IPS-18a (cell line): ENCODE results near the gene SH3GLB1.
"Not testable (repeated sequence)": the region's sequence is repeated elsewhere in the genome, so short reads cannot be mapped to it uniquely, and the experiment has no call there.

Experiments
- H3K27ac ChIP-seq: one replicate; pipeline ENCODE4 v1.5.1; 2013; ENCODE audit warnings: low read length
- H3K27me3 ChIP-seq: one replicate; pipeline ENCODE4 v1.6.1; 2013; ENCODE audit warnings: mild to moderate bottlenecking, low read length; ENCODE audit not compliant: control insufficient read depth, insufficient read depth
- H3K36me3 ChIP-seq: one replicate; pipeline ENCODE4 v1.6.1; 2013; ENCODE audit warnings: low read depth, low read length; ENCODE audit not compliant: control insufficient read depth
- H3K4me1 ChIP-seq: one replicate; pipeline ENCODE4 v1.6.1; 2013; ENCODE audit warnings: low read depth, low read length; ENCODE audit not compliant: control insufficient read depth
- H3K4me3 ChIP-seq: one replicate; pipeline ENCODE4 v1.5.1; 2013; ENCODE audit warnings: low read length
- H3K9ac ChIP-seq: one replicate; pipeline ENCODE4 v1.6.1; 2013; ENCODE audit warnings: mild to moderate bottlenecking, low read length, moderate library complexity
- H3K9me3 ChIP-seq: one replicate; pipeline ENCODE4 v1.6.1; 2013; ENCODE audit warnings: low read depth, low read length; ENCODE audit not compliant: control insufficient read depth

SH3GLB1 gene

DNA sequence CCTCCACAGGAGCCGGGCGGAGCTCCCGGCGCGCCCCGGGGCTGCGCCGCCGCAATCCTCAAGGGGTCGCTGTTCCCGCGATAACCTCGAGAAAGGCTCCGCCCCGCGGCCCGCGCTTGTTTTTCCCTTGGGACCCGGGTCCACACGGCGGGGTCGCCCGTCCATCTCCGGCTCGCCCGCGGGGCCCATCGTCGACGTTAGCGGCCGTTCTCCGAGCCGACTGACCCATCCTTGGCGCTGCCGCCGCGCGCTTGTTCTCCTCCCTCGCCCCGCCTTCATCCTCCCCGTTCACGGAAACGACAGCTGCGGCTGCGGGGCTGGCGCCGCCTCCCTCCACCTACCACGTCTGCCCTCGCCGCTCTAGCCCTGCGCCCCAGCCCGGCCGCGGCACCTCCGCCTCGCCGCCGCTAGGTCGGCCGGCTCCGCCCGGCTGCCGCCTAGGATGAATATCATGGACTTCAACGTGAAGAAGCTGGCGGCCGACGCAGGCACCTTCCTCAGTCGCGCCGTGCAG lies at the start of gene SH3GLB1:
Gene SH3GLB1 (plus strand): TSS at position 119 of the 514 bp plus-strand sequence. CDS start 324 bp downstream, at position 443.
- H3K27ac ChIP-seq = peak within 1 kb of the TSS; percentile 31
- H3K9ac ChIP-seq = peak within 1 kb of the TSS; percentile 51
- H3K36me3 ChIP-seq = no peaks in the 10 kb centered on the region
- no peaks in the 10 kb centered on the region for H3K27me3 ChIP-seq
- H3K9me3 ChIP-seq = no peaks in the 10 kb centered on the region
- peak within 1 kb of the TSS; percentile 76 for H3K4me3 ChIP-seq
- H3K4me1 ChIP-seq = peaks cover 22% of the 10 kb centered on the region

DNA sequence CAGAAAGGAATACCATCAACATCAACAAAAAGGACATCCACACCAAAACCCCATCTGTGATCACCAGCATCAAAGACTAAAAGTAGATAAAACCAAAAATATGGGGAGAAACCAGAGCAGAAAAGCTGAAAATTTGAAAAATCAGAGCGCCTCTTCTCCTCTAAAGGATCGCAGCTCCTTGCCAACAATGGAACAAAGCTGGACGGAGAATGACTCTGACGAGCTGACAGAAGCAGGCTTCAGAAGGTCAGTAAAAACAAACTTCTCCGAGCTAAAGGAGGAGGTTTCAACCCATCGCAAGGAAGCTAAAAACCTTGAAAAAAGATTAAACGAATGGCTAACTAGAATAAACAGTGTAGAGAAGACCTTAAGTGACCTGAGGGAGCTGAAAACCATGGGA lies 46.0 kb upstream of the SH3GLB1 start:
- H3K9me3 ChIP-seq, H3K36me3 ChIP-seq, H3K27me3 ChIP-seq, H3K4me1 ChIP-seq, H3K4me3 ChIP-seq, H3K27ac ChIP-seq, H3K9ac ChIP-seq: not testable (repeated sequence)

DNA sequence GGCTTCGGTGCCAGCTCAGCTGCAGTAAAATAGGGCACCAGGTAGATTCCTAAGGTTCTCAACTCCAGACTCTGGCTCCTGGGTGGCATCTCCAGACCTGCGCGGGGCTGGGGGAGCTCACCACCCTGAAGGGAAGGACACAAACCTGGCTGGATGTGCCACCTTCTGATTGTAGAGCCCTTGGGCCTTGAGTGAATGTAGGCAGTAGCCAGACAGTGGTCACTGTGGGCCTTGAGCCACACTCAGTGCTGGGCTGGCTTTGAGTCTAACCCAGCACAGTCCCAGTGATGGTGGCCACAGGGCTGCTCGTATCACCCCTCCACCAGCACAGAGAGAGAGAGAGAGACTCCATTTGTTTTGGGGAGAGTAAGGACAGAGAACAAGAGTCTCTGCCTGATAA lies 38.0 kb upstream of the SH3GLB1 start:
- Histone ChIP-seq H3K36me3 (no peaks in the 10 kb centered on the region), H3K27ac (no peak overlapping the region), H3K9me3 (no peaks in the 10 kb centered on the region), H3K4me1 (no peaks in the 10 kb centered on the region), H3K9ac (no peak overlapping the region), H3K27me3 (no peaks in the 10 kb centered on the region), H3K4me3 (no peak overlapping the region)

DNA sequence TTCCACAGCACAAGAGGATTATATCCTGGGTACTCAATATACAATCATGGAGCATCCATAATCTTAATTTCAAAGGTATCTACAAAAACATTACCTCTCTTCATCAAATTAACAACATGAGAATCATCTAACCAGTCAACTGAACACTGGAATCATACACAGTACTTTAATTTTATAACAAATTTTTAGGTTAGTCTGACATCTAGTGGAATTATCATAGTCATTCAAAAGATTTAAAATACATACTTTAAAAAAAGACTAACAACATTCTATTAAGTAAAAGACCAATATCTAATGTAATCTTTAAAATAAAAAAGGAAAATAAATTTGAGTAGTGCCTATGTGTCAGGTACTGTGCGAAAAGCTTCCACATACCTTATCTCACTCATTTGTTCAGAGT lies 16.8 kb upstream of the SH3GLB1 start:
- Histone ChIP-seq H3K9ac (no peak overlapping the region), H3K4me1 (peaks cover 2% of the 10 kb centered on the region), H3K9me3 (no peaks in the 10 kb centered on the region), H3K4me3 (no peak overlapping the region), H3K36me3 (no peaks in the 10 kb centered on the region), H3K27ac (no peak overlapping the region), H3K27me3 (no peaks in the 10 kb centered on the region)

DNA sequence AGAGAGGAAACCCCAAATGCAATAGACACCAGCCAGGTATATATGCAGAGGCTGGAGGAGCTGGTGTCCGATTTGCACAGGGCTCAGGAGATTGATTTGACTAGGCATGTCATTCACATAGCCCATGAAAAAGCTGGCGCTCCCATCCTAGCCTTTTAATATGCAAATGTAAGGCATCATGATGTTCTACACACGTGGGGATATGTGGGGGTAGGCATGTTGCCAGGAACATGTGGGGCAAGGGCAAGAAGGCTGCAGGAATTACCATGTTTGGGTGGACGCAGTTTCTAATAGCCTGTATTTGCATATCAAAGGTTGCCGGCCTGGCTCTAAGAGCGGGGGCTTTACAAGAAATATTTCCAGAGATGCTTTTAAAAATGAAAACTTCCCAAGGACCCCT lies 11.7 kb upstream of the SH3GLB1 start:
- Histone ChIP-seq H3K27ac (no peak overlapping the region), H3K4me1 (peaks cover 10% of the 10 kb centered on the region), H3K36me3 (no peaks in the 10 kb centered on the region), H3K9ac (no peak overlapping the region), H3K9me3 (no peaks in the 10 kb centered on the region), H3K4me3 (no peak overlapping the region), H3K27me3 (no peaks in the 10 kb centered on the region)

DNA sequence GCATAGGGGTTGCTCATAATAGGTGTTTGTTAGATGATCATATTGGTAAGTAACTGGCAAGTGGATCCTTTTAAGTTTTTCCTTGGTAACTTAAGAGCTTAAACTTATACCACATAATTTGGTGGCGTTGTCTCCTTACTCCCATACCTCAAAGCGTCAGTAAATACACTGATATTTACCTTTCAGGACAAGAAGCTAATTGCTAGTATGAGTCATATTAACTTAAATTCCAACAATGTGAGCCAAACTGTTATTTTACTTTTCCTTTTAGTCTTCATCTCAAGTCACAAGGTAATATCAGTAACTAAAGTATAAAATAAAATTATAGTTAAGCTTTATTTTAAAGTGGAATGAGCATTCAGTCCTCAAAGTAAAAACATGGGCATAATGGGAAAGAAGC lies 9.0 kb upstream of the SH3GLB1 start:
- Histone ChIP-seq H3K4me1 (peaks cover 10% of the 10 kb centered on the region), H3K4me3 (no peak overlapping the region), H3K27ac (no peak overlapping the region), H3K9ac (no peak overlapping the region), H3K36me3 (no peaks in the 10 kb centered on the region), H3K27me3 (no peaks in the 10 kb centered on the region), H3K9me3 (no peaks in the 10 kb centered on the region)

DNA sequence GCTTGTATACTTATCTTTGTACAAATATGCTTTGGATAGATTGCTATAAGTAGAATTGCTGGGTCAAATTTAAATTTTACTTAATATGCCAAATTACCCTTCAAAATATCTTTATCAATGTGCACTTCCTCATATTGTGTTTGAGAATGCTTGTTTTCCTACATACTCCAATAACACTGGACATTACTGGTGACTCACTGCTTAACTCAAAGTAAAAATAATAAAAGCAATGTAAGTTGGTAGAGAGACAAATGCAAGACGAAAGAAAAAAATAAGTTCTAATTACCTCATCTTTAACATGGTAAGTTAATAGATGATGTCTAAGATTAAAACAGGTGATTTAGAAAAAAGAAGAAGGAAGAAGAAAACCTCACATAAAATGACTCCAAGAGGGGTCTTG lies 7.9 kb upstream of the SH3GLB1 start:
- H3K27me3 ChIP-seq = no peaks in the 10 kb centered on the region
- peaks cover 10% of the 10 kb centered on the region for H3K4me1 ChIP-seq
- H3K36me3 ChIP-seq = no peaks in the 10 kb centered on the region
- H3K27ac ChIP-seq = no peak overlapping the region
- no peaks in the 10 kb centered on the region for H3K9me3 ChIP-seq
- H3K4me3 ChIP-seq = no peak overlapping the region
- no peak overlapping the region for H3K9ac ChIP-seq

DNA sequence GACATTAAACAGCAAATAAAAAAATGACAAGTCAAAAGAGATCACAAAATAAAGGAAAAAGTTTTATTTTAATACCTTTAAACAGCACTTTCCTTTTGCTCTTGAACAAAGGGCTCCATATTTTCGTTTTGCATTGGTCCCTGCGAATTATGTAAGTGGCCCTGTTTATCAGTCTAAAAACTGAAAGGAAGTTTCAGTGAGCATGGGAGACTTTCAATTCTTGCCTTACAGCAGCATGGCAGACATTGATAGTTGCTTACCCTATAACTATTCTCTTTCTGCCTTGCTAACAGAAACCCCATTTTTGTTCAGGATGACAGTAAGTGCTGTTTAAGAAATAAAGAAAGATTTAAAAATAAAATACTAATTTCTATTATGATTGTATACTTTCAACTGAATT lies 5.2 kb upstream of the SH3GLB1 start:
- H3K9ac ChIP-seq = no peak overlapping the region
- no peaks in the 10 kb centered on the region for H3K27me3 ChIP-seq
- H3K4me3 ChIP-seq = no peak overlapping the region
- H3K4me1 ChIP-seq = peaks cover 8% of the 10 kb centered on the region
- H3K9me3 ChIP-seq = no peaks in the 10 kb centered on the region
- H3K27ac ChIP-seq = no peak overlapping the region
- H3K36me3 ChIP-seq = no peaks in the 10 kb centered on the region

DNA sequence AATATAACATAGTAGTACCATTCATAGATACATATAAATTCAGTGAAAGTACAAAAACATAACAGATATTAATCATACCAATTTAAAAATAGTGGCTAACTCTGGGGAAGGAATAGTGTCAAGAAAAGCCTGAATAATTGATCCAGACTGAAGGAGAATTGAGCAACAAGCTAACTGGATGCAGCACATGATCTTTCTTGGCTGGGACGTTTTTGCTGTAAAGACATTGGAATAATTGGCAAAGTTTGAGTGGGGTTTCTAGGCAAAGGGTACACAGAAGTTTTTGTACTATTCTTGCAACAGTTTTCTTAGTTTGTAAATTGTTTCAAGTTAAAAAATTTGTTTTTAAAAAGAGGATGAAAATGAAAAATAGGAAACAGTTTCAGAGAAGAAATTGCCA lies 2.6 kb upstream of the SH3GLB1 start:
- H3K27me3 ChIP-seq = no peaks in the 10 kb centered on the region
- H3K4me1 ChIP-seq = peaks cover 18% of the 10 kb centered on the region
- no peaks in the 10 kb centered on the region for H3K9me3 ChIP-seq
- no peak overlapping the region for H3K27ac ChIP-seq
- H3K9ac ChIP-seq = no peak overlapping the region
- H3K4me3 ChIP-seq = no peak overlapping the region
- no peaks in the 10 kb centered on the region for H3K36me3 ChIP-seq

DNA sequence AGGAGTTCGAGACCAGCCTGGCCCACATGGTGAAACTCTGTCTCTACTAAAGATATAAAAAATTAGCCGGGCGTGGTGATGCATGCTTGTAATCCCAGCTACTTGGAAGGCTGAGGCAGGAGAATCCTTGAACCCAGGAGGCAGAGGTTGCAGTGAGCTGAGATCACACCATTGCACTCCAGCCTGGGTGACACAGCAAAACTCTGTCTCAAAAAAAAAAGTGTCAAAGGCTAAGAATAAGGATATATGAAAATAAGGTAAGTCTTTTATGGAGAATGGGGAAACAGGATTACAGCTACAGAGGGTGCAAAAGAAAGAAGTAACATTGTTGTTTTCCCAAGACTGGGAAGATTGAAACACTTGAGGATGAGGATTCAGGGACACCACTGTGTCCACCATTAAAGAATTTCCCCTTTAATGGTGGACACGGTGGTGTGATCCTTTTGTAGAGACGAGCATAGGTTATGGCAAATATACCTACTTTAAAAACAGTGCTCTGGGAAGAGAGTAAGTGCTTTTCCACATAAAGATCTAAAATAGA lies 1.4 kb upstream of the SH3GLB1 start:
- not testable (repeated sequence) for H3K9ac ChIP-seq, H3K4me3 ChIP-seq, H3K36me3 ChIP-seq, H3K27me3 ChIP-seq, H3K27ac ChIP-seq, H3K9me3 ChIP-seq
- peaks cover 22% of the 10 kb centered on the region for H3K4me1 ChIP-seq

DNA sequence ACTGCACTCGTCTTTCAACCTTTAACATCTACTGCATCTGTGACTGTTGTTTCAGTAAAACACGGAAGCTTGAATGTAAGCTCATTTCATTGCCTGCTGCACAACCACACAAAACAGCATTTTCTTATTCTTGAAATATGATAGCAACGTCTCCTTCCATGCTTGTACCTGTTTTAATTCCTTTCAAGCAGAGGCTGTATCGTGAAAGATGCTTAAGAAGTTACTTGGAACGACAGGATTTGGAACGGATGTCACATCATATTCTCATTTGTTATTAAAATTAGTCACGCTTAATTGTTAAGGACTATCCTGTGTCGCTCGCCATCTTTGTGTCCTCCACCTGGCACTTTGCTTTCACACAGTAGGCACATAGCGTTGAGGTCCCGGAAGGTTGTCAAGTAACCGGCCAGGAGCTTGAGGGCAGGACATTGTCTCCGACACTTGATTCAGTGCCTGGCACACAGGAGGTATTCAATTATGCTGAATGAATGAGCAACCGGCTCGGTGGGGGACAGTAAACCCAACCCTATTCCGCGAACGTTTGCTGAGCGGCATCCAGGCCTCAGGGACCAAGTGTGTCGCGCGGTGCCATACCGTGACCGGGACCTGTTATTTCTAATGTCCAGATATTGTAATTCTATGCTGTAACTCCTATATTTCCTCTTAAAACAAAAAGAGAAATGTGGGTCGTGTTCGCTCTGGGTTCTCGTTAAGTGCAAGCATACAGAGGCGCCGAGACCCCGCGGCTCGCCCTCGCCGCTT lies 499 bp upstream of the SH3GLB1 start:
- Histone ChIP-seq H3K4me3 (peak overlapping the region; percentile 76), H3K4me1 (peaks cover 22% of the 10 kb centered on the region), H3K36me3 (no peaks in the 10 kb centered on the region), H3K27ac (peak overlapping the region; percentile 14), H3K9me3 (no peaks in the 10 kb centered on the region), H3K9ac (peak overlapping the region; percentile 51), H3K27me3 (no peaks in the 10 kb centered on the region)
